Ishikawa (cell line): ENCODE measurements around the gene TRPC6.

Experiments
- CEBPB ChIP-seq: IDR thresholded peaks from 2 replicates; pipeline ENCODE4 v1.6.1; 2012
- EP300 ChIP-seq: IDR thresholded peaks from 2 replicates; pipeline ENCODE4 v1.6.1; 2012; ENCODE audit warnings: borderline replicate concordance
- MAX ChIP-seq: IDR thresholded peaks from 2 replicates; pipeline ENCODE4 v1.6.1; 2012
- RAD21 ChIP-seq: IDR thresholded peaks from 2 replicates; pipeline ENCODE4 v1.6.1; 2012; ENCODE audit warnings: low read depth
- TAF1 ChIP-seq: IDR thresholded peaks from 2 replicates; pipeline ENCODE4 v1.6.1; 2012; ENCODE audit warnings: low read depth, mild to moderate bottlenecking
- TCF12 ChIP-seq: IDR thresholded peaks from 2 replicates; pipeline ENCODE4 v1.6.1; 2012; ENCODE audit warnings: low read depth

- no peak for TF ChIP-seq EP300
- no peak for TF ChIP-seq CEBPB
- no peak for TF ChIP-seq RAD21
- TF ChIP-seq TAF1: no peak
- no peak for TF ChIP-seq MAX
- TF ChIP-seq TCF12: no peak
Measured at GRCh38 chr11:101586965-101587364, 3.2 kb upstream of the TRPC6 start.
